ENCODE results near the gene MAP2K3. TPM values are rescaled to one million over a fixed set of nuclear protein-coding genes. Genes with fewer than 3 reads are reported as not detected.

MAP2K3 gene
- total RNA-seq, 2 experiments from 2014 or later = 27.8 to 71.5 TPM

GRCh38 chr17:21278450-21279197, 5.9 kb upstream of the MAP2K3 start:
- POLR2A ChIA-PET = interaction anchor here (0.6 to 3.7 kb wide), 2 partner anchors 8 to 108 kb away, joined by 5 to 31 read pairs; no protein-coding TSS in a partner anchor
- H3K4me1 ChIP-seq (ENCODE audit: insufficient read depth, low read length, poor library complexity, severe bottlenecking) = peaks cover 65% of the 10 kb centered on the region
- peak overlapping the region; percentile 25 for H3K27ac ChIP-seq (ENCODE audit: low read depth, low read length, poor library complexity, severe bottlenecking)

GRCh38 chr17:21279198-21279535, 5.3 kb upstream of the MAP2K3 start:
- no peak overlapping the region for H3K27ac ChIP-seq (ENCODE audit: low read depth, low read length, poor library complexity, severe bottlenecking)
- no peaks in the 10 kb centered on the region for H3K9me2 ChIP-seq (ENCODE audit: insufficient read depth, low read length)
- DNase-seq (ENCODE audit: low spot score) = no peak
- ChIA-PET CTCF (ENCODE audit: unreplicated experiment) (interaction anchor here (1.1 to 2.2 kb wide), 2 partner anchors 9 to 95 kb away, joined by 4 to 13 read pairs; no protein-coding TSS in a partner anchor), POLR2A (interaction anchor here (0.6 kb wide), 1 partner anchor 108 kb away, joined by 5 read pairs; no protein-coding TSS in a partner anchor)
- peaks cover 66% of the 10 kb centered on the region for H3K4me1 ChIP-seq (ENCODE audit: insufficient read depth, low read length, poor library complexity, severe bottlenecking)
- H3K79me2 ChIP-seq (ENCODE audit: insufficient read depth, low read depth, low read length) = no peaks in the 10 kb centered on the region
- H3K36me3 ChIP-seq (ENCODE audit: insufficient read depth, low read length) = no peaks in the 10 kb centered on the region
- H3K4me3 ChIP-seq (ENCODE audit: low read depth, low read length, poor library complexity, severe bottlenecking) = no peak overlapping the region
- BruUV-seq (replicated peaks) = no TSS peak
- H3K9me3 ChIP-seq (ENCODE audit: low read length) = no peaks in the 10 kb centered on the region
- peak overlapping the region; percentile 50; the same call in 1 of the 2 replicates for H2AFZ ChIP-seq (ENCODE audit: low read length)
- TF ChIP-seq EZH2phosphoT487 (IDR thresholded peaks at IDR 0.05; ENCODE audit: borderline replicate concordance, low read depth, low read length) (no peak), CTCF (conservative IDR thresholded peaks at IDR 0.05; ENCODE audit: low read length) (no peak)
- intact Hi-C loops (cut with micrococcal nuclease; ENCODE audit: unreplicated experiment) = no loop called here
- H3K4me2 ChIP-seq (ENCODE audit: low read length) = no peak overlapping the region
- no peaks in the 10 kb centered on the region for H4K20me1 ChIP-seq (ENCODE audit: insufficient read depth, low read length)

More at GRCh38 chr17:21278450-21279197, 5.9 kb upstream of the MAP2K3 start:
- H3K4me3 ChIP-seq (ENCODE audit: low read depth, low read length, poor library complexity, severe bottlenecking) = no peak overlapping the region
- BruUV-seq (replicated peaks) = no TSS peak
- no peaks in the 10 kb centered on the region for H3K79me2 ChIP-seq (ENCODE audit: insufficient read depth, low read depth, low read length)
- peak overlapping the region; percentile 37 for H3K4me2 ChIP-seq (ENCODE audit: low read length)
- TF ChIP-seq EZH2phosphoT487 (IDR thresholded peaks at IDR 0.05; ENCODE audit: borderline replicate concordance, low read depth, low read length) = no peak
- 0 out of 2 replicates have a peak, but pooled peaks have one; percentile 12 for TF ChIP-seq CTCF (conservative IDR thresholded peaks at IDR 0.05; ENCODE audit: low read length)
- no peaks in the 10 kb centered on the region for H3K36me3 ChIP-seq (ENCODE audit: insufficient read depth, low read length)
- H3K9me3 ChIP-seq (ENCODE audit: low read length) = no peaks in the 10 kb centered on the region
- H2AFZ ChIP-seq (ENCODE audit: low read length) = peak overlapping the region; percentile 50; the same call in 1 of the 2 replicates
- intact Hi-C loops (cut with micrococcal nuclease; ENCODE audit: unreplicated experiment) = no loop called here
- H3K9me2 ChIP-seq (ENCODE audit: insufficient read depth, low read length) = no peaks in the 10 kb centered on the region
- no peaks in the 10 kb centered on the region for H4K20me1 ChIP-seq (ENCODE audit: insufficient read depth, low read length)
- DNase-seq (ENCODE audit: low spot score) = peak; percentile 85
- CTCF ChIA-PET (ENCODE audit: unreplicated experiment) = interaction anchor here (2.2 kb wide), 1 partner anchor 9 kb away, joined by 13 read pairs; no protein-coding TSS in a partner anchor

- intact Hi-C loops (cut with micrococcal nuclease; ENCODE audit: unreplicated experiment) = no loop called here
- H3K36me3 ChIP-seq (ENCODE audit: insufficient read depth, low read length) = no peaks in the 10 kb centered on the region
- POLR2A ChIA-PET = no interaction called here
- H3K4me1 ChIP-seq (ENCODE audit: insufficient read depth, low read length, poor library complexity, severe bottlenecking) = peaks cover 62% of the 10 kb centered on the region
- H3K27ac ChIP-seq (ENCODE audit: low read depth, low read length, poor library complexity, severe bottlenecking) = no peak overlapping the region
- no peak overlapping the region for H3K4me2 ChIP-seq (ENCODE audit: low read length)
- DNase-seq (ENCODE audit: low spot score) = no peak
- H3K9me2 ChIP-seq (ENCODE audit: insufficient read depth, low read length) = no peaks in the 10 kb centered on the region
- H4K20me1 ChIP-seq (ENCODE audit: insufficient read depth, low read length) = no peaks in the 10 kb centered on the region
- BruUV-seq (replicated peaks) = no TSS peak
- CTCF ChIA-PET (ENCODE audit: unreplicated experiment) = interaction anchor here (1.1 to 2.2 kb wide), 2 partner anchors 8 to 95 kb away, joined by 4 to 13 read pairs; no protein-coding TSS in a partner anchor
- no peak overlapping the region for H3K4me3 ChIP-seq (ENCODE audit: low read depth, low read length, poor library complexity, severe bottlenecking)
- H3K79me2 ChIP-seq (ENCODE audit: insufficient read depth, low read depth, low read length) = no peaks in the 10 kb centered on the region
- no peaks in the 10 kb centered on the region for H3K9me3 ChIP-seq (ENCODE audit: low read length)
- TF ChIP-seq CTCF (conservative IDR thresholded peaks at IDR 0.05; ENCODE audit: low read length) = no peak
- TF ChIP-seq EZH2phosphoT487 (IDR thresholded peaks at IDR 0.05; ENCODE audit: borderline replicate concordance, low read depth, low read length) = no peak
- no peak overlapping the region; the same call in 1 of the 2 replicates for H2AFZ ChIP-seq (ENCODE audit: low read length)
These were observed 4.9 kb upstream of the MAP2K3 start for GRCh38 chr17:21279582-21279981.
